OCI-M1 (cell line): ENCODE measurements around the gene PFN3.

Source experiments
- DNase-seq: peaks from one replicate; lab custom pipeline; 2025; lab: John Stamatoyannopoulos, UW

Gene PFN3

GRCh38 chr5:177399997-177400868 lies at the start of gene PFN3:
PFN3 (minus strand) TSS chr5:177400661; CDS start chr5:177400576, 85 bp downstream.
- DNase-seq = no peak

DNA sequence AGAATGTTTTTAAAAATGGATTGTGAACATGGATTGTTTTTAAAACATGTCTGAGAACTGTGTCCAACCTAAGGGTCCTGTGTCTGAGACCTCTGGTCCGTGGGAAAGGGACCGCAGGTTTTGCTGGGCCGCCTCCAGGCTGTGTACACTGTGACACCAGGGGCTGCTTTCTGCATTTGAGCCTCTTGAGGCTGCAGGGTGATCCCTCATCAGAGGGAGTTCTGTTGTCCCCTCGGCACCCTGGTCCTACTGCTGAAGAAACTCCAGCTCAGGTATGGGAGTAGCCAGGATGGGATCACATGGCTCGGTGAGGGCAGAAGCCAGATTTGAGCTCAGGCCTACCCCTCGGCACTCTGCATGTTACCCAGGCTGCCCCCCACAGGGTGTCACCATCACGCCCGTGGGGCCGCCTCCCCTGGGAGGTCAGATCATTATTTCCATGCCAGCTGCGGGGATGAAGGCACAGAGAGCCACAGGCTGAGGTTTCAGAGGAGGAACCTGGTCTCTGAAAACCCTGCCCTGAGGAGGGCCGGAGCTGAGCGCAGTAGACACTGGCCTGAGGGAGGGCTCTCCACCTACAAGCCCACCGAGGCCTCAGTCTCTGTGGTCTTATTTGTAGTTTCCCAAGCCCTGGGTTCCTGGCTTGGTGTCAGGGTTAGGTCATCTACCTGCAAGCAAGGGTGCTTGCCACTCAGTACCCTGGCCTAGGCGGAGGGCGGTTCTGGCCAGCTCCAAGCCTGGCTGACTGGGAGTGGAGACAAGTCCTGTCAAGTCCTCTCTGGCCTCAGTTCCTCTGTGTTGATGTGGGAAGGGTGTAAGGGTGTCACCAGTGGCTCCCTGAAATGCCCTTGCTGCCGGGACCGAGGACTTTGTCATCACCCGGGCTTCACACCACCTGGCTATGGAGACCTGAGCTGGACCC lies 48.9 kb upstream of the PFN3 start:
- no peak for DNase-seq

DNA sequence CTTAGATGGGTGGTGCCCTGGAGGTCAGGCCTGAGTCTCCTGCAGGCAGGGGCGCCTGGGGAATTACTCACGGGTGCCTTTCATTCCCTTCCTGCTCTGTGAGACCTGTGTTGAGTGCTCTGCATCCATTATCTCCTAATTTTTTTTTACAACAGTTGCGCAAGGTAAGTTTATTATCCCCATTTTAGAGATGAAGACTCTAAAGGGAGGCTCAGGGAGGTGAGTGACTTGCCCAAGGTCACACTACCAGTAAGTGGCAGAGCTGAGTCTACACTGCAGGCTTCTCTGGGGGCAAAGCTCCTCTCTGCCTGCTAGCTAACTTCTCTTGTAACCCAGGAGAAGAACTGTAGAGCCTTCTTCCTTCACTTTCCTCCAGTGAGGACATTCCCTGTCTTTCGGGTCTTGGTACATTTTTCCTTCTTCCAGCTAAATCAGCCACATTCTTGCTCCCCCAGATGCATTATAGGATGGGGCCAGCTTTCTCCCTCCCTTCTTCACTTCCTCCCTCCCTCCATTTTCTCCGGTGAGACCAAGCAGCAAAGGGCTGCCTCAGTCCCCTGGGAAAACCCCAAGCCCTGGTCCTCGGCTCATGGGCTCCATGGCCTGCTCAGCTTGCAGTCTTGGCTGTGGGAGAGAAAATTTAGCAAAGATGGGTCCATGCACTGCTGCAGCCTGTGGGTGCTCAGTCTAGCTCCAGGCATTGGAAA lies 47.9 kb upstream of the PFN3 start:
- DNase-seq = no peak

GRCh38 chr5:177447611-177448243 lies 47.3 kb upstream of the PFN3 start:
- DNase-seq = no peak

DNA sequence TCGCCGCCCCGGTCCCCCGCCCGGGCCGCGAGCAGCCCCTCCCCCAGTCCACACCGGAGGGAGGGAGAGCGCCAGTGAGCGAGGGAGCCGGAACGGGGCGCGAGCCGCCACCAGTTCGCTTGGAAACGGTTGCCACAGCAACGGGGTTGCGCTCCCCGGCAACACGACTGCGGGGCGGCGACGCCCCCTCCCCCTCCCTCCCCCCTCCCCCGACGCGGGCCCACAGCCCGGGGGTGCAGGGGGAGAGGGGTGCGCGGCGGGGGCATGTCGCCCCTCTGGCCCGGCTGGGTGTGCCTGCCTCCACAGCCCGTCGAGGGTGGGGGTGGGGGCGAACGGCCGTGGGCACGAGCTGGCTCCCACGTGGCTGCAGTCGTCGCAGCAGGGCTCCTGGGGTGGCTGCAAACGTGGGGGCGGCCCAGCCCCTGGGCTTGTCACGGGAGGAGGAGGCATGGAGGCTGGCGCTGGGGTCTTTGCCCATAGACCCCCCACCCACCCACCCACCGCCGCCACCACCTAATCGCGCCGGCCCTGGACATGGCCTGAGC lies 46.7 kb upstream of the PFN3 start:
- DNase-seq = peak; percentile 61

DNA sequence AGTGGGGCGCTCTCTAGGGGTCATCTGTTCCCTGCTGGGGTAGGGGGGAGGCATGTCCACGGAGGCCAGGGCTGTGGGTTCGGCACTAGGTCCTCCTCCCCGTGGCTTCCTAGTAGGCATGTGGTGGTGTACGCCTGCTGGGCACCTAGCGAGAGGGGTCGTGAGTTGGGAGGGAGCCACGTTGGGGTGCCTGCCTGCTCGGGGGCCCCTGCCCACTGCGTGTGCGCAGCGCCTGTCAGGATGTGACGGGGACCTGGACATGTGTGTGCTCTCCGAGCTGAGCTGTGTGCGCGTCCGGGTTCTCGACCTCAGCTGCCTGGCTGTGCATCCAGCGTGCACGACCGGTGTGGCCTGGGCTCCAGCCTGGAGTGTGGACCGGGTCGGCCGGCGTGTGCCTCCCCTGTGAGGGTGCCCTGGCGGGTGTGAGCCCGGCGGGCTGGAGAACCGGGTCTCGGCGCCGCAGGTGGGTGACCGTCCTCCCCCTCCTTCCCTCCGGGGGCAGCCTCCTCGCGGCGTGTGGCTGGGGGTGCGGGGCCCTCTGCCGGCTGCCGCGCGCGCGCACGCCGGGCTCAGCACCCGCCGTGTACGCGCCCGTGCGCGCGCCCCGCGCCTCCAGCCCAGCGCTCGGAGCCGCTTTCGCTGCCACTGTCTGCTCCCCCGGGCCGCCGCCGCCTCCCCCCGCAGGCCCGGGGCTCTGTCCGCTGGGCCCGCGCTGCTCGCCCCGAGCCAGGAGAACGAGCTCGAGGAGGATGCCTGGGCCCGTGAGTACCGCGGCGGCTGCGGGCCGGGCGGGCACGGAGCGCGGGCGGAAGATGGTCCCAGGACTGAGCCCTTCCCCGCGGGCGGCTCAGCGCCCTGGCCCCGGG lies 46.0 kb upstream of the PFN3 start, which contains the start of gene PRR7:
PRR7 (plus strand) TSS at position 615 of the 866 bp plus-strand sequence. CDS start 8,254 bp downstream, outside the sequence.
- DNase-seq = peak; percentile 76

DNA sequence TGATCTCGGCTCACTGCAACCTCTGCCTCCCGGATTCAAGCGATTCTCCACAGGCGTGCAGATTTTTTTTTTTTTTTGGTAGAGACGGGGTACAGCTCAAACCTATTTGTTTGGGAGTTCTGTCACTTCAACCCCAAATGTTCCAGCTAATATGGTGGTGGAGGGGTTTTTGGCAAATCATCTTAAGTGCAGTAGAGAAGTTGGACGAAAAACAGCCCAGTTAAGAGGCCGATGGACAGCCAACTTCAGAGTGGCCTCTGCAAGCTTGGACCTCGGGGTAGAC lies 45.4 kb upstream of the PFN3 start:
- DNase-seq = no peak

DNA sequence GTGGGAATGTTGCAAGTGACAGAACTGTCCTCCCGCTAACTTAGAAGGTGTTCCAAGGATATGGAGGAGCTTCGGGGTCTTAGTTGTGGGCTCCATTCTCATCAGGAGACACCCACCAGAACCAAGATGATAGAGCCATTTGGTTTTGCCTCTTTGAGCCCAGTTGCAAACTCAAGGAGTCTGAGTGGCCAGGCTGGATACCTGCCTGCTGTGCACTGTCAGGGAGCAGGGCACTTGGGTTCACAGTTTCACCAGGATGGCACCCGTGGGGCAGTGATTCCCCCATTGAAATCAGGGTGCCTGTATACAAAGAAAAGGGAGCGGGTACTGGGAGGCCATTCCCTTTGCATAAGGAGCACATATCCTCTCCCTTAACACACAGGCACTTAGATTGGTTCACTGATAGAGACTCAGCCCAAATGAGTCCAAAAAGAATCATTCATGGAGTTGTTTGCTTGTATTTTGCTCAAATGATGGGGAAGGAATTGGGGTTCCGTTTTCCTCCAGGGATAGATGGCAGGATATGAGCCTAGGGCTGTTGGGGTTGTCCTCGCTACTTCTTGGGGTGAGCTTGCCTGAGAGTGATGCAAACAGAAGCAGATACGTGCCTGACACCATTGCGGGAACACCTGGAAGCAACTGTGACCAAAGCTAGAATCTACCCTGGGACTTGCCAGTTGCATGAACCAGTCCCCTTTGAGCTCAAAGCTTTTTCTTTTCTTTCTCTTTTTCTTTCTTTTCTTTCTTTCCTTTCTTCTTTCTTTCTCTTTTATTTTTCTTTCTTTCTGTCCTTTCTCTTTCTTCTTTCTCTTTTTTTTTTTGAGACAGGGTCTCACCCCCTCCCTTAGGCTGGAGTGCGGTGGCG lies 44.8 kb upstream of the PFN3 start:
- peak; percentile 48 for DNase-seq

DNA sequence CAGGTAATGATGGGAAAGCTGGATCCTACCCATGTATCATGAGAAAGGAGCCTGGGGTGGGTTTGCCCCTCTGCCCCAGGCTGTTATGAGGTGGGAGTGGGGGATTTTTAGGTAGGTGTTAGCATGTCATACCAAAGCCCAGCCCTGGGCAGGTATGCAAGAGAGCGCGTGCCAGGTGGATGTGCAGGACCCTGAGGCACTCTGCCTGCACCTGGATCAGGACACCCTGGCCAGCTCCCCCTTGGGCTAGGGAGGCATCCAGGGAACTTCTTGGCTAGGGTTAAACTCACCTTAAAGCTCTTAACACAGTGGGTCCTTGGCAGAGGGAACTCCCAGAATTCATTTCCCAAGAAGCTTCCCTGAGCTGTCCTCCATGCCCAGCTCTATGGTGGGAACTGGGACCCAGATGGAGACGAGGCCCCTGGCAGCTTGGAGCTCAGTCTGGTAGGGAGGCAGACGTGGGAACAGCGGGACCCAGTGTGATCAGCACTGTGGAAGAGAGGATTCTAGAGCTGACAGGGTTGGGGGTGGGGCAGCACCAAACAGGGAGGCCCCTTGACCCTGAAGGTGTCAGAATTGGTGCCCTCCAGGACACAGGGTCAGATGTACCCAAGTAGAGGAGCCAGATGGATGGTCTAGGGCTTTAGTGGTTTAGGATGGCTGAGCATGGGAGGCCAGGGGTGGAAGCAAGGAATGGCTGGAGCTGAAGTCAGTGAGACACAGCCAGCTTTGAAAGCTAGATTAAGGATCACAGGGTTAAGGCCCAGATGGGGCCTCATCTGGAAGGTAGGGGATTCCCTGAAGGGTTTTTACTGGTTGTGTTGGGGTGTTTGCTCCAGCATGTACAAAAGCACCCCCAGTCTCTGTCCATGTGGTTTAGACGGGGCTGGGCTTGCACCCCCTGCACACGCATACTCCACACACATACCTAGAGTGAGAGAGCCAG lies 43.9 kb upstream of the PFN3 start:
- DNase-seq = peak; percentile 31

DNA sequence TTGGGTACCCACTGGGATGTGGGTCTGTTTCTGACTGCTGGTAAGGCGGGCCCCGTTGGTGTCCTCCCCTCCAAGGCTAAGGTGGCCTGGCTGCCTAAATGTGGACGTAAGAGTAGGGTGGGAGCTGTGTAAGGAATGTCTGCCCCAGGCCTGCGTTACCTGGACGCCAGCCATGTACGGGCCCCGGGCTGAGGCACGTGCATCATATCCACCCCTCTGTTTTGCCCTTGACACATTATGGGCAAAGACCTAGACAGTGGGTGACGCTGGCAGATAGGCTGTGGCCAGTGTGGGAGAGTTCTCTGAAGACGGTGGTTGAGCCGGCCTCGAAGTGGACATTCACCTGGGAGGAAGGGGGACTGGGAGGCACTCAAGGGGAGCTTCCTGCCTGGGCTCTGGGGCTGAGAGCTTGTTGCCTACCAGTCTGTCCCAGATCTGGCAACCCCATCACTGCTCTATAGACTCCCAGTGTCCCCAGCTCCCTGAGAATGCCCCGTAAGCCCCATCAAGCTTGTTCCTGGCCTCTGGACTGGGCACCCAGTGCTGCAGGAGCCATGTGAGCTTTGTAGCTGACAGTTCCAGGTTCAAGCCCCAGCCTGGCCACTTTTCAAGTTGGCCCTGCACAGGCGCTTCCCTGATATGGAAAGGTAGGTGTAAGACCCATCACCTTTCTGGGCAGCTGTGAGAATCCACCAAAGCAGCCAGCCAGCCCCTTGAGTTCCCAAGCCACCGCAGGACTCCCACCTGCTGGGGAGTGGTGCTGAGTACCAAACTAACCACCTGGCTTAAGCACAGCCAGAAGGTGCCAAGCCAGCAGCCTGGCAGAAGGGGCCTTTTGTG lies 42.9 kb upstream of the PFN3 start:
- DNase-seq = no peak

- no peak for DNase-seq
These were observed 41.8 kb upstream of the PFN3 start for GRCh38 chr5:177442066-177442826.

GRCh38 chr5:177440990-177441780 lies 40.7 kb upstream of the PFN3 start:
- no peak for DNase-seq

GRCh38 chr5:177440211-177440989 lies 39.9 kb upstream of the PFN3 start:
- no peak for DNase-seq

- DNase-seq = no peak
These were observed 39.1 kb upstream of the PFN3 start for GRCh38 chr5:177439518-177440053.

DNA sequence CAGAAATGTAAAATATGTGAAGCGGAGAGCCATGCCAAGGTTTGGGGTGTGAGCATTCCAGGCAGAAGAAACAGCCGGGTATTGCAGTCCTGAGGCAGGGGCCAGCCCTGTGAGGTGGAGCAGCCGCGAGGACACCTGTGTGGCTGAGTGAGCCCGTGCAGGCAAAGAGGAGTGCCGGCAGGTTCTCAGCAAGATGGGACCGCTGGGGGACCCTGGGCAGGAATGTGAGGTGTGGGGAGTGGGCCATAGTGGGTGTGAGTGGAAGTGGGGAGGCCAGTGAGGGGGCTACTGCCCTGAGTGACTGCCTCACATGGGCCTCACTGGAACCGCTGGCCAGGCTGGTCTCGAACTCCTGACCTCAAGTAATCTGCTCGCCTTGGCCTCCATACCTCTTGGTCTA lies 38.0 kb upstream of the PFN3 start:
- DNase-seq = no peak
